Fibroblast of mammary gland (primary cell): ENCODE measurements around the gene SPDYE1.
"Not testable (repeated sequence)": the region's sequence is repeated elsewhere in the genome, so short reads cannot be mapped to it uniquely, and the experiment has no call there.

Source experiments
- DNase-seq: peaks from one replicate; pipeline ENCODE4 v3.0.0-alpha.2; 2010; ENCODE audit warnings: low read depth
- H3K4me3 ChIP-seq: 2 replicates; pipeline ENCODE4 v1.5.1; 2011; ENCODE audit warnings: low read depth, mild to moderate bottlenecking, low read length, moderate library complexity; ENCODE audit not compliant: control insufficient read depth
- TF ChIP-seq, protein P1 (sequence below): conservative IDR thresholded peaks from 2 replicates; pipeline ENCODE4 v1.5.1; 2011; ENCODE audit warnings: low read depth, low read length, inconsistent platforms; ENCODE audit not compliant: control insufficient read depth, insufficient read depth

SPDYE1 gene

DNA sequence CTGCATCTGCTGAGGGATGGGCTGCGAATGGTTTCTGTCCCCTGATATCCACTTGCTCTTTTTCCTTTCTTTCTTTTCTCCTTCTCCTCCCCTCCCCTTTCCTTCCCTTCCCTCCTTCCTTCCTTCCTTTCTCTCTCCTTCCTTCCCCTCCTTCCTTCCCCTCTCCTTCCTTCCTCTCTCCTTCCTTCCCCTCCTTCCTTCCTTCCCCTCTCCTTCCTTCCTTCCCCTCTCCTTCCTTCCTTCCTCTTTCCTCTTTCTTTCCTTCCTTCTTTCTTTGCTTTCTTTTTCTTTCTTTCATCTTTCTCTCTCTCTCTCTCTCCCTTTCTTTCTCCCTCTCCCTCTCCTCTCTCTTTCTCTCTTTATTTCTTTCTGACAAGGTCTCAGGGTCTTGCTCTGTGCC lies 20.2 kb upstream of the SPDYE1 start:
- TF ChIP-seq, protein P1, sequence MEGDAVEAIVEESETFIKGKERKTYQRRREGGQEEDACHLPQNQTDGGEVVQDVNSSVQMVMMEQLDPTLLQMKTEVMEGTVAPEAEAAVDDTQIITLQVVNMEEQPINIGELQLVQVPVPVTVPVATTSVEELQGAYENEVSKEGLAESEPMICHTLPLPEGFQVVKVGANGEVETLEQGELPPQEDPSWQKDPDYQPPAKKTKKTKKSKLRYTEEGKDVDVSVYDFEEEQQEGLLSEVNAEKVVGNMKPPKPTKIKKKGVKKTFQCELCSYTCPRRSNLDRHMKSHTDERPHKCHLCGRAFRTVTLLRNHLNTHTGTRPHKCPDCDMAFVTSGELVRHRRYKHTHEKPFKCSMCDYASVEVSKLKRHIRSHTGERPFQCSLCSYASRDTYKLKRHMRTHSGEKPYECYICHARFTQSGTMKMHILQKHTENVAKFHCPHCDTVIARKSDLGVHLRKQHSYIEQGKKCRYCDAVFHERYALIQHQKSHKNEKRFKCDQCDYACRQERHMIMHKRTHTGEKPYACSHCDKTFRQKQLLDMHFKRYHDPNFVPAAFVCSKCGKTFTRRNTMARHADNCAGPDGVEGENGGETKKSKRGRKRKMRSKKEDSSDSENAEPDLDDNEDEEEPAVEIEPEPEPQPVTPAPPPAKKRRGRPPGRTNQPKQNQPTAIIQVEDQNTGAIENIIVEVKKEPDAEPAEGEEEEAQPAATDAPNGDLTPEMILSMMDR: no peak
- H3K4me3 ChIP-seq: no peak overlapping the region

DNA sequence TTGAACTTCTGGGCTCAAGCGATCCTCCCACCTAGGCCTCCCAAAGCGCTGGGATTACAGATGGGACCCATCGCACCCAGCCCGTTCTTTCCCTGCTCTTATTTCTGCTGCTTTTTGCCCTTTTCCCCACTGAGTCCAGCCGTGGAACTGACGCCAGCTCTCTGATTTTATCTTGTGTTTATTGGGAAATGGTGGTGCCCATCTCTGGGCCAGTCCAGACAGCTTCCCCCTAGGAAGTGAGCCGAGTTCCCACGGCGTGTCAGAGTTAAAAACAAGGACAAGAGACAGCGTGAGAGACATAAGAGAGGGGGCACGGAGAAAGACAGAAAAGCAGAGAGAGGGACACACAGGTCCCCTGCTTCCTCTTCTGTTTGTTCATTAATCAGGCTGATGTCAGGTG lies 19.6 kb upstream of the SPDYE1 start:
- not testable (repeated sequence) for H3K4me3 ChIP-seq, DNase-seq

More for the DNA sequence above, 20.2 kb upstream of the SPDYE1 start:
- DNase-seq: no peak

DNA sequence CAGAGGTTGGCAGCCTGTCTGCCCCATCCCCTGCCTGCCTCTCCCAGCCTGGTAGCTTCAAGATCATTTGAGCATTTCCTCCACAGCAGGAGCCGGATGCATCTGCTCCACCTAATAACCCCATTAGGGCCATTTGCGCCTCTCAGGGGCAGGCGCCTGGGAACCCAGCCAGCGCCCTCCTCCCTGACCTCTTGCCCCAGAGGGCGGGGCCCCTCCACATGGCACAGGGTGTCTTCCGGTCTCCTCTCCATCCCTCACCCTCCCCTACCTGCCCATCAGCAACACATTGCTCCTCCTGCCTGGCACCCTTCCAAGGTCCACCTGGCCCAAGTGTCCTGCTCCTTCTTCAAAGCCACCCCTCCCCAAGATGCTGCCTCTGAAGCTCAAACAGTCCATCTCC lies 14.8 kb upstream of the SPDYE1 start:
- not testable (repeated sequence) for H3K4me3 ChIP-seq, DNase-seq

DNA sequence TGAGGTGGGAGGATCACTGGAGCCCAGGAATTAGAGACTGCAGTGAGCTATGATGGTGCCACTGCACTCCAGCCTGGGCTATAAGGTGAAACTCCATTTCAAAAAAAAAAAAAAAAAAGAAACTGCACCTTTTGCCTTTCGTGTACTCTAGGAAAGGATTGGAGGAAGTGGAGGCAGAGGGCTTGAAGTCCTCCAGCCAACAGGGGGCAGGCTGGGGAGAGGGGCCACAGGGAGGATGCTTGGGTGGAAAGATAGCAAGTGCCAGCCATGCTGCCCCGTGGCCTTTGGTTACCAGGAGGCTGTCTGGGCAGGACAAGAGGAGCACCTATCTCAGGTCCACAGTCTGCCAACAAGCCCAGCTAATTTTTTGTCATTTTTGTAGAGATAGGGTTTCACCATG lies 14.0 kb upstream of the SPDYE1 start:
- H3K4me3 ChIP-seq, DNase-seq: not testable (repeated sequence)

DNA sequence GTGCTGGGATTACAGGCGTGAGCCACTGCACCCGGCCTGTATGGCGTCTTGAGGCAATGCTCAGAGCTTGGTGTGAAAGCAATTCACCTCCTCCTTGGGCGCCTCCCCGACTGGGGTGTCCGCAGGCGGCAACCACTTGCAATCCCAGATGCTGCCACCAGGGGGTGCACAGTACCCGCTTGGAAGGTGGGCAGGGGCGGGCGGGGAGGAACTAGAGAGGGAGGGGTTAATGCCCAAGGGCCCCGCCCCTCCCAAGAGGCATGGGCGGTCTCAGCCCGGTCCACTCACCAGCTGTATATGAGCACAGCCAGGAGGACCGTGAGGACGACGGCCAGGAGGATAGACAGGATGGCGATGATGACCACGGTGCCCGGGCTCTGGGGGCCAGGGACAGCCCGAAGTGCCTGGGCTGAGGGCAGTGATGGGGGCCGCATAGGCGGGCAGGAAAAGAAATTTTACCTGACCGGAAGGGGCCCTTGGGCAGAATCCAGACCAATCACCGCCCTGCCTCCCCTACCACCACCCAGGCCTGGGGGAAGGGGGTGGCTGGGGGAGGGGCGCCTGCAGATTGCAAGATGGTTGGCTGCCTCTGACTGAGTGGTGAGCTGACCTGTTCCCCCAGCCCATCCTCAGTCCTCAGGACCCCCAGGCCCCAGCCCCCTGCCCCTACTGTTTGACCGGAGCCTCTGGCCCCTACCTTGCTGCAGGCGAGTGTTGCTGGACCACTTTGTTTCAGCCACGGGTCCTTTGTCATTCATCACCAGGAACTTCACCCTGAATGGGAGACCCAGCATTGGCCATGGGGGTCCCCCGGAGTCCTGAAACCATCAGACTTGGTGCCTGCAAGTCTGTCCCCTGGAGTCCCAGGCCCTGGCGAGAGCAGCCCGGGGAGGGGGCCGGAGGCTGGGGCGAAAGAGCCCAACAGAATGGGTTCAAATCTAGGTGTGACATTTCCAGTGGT lies 11.5 kb upstream of the SPDYE1 start:
- peak; percentile 68 for DNase-seq
- H3K4me3 ChIP-seq: not testable (repeated sequence)
- TF ChIP-seq, protein P1: peak; percentile 44

DNA sequence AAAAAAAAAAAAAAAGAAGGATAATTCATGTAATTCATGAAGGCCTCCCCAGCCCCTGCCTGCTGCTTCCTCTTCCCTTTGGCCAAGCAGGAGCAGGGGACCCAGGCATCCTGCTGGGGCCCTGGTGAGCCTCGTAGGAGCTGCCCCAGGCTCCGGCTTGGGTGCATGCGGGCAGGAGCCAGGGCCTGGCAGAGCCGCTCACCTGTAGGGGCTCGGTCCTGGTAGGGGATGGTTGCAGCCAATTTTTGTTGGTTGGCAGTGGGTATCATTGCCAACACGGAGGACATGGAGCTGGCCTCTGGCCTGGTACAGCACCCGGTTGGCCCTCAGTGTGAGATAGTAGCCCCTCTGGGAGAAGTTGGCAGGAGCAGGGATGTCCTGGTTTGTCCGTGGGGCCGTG lies 10.2 kb upstream of the SPDYE1 start:
- not testable (repeated sequence) for DNase-seq, H3K4me3 ChIP-seq

DNA sequence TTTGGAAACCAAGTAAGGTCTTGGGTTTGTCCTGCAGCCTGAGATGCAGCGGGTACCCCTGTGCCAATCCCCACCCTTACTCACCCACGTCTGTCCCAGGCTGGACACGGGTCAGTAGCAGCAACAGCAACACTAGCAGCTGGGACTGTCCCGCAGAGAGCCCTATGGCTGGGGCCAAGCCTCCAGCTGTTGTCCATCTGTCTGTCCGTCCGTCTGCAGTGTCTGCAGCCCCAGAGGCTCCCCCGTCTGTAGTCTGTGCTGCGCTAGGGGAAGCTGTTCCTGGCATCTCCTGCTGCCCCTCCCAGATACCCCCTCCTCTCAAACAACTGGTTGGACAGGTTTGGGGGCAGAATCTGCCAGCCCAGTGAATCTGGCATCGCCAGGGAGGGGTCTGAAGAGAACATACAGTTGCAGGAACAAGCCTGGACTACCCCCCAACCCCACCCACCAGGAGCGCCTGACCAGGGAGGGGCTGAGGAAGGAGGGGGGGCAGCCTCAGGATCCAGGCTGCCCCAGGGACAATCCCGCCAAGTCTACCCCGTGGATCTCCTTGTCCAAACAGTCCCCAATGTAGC lies 7.6 kb upstream of the SPDYE1 start:
- not testable (repeated sequence) for H3K4me3 ChIP-seq, DNase-seq

DNA sequence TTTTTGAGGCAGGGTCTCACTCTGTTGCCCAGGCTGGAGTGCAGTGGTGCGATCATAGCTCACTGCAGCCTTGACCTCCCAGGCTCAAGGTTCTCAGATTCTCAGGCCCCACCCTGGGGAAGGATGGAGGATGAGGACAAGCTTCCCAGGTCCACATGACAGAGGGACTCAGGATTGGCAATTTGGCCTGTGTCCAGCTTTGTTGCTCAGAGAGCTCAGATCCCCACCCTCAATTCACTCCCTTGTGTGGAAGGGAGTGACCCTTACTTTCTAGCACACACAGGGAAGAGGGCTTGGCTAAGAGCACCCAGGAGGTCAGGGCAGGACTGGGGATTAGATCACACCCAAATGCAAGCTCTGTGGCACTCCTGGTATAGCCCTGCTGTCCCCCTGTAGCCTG lies 6.9 kb upstream of the SPDYE1 start:
- peak; percentile 2 for DNase-seq
- not testable (repeated sequence) for H3K4me3 ChIP-seq

DNA sequence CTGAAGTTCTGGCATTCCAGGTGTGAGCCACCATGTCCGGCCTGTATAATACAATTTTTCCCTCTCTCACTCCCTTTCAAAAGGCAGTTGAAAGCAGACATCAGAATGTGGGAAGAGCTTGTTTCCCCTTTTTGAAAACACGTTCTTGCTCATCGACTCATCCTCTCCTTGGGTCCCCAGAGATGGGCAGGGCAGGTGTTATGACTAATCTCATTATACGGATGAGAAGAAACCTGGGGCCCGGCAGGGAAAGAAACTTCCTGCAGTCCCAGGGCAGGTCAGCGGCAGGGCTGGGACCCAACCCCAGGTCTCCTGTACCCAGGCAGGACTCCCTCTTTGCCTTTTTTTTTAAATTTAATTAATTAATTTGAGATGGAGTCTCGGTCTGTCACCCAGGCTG lies 4.8 kb upstream of the SPDYE1 start:
- DNase-seq: peak; percentile 30
- H3K4me3 ChIP-seq: not testable (repeated sequence)

DNA sequence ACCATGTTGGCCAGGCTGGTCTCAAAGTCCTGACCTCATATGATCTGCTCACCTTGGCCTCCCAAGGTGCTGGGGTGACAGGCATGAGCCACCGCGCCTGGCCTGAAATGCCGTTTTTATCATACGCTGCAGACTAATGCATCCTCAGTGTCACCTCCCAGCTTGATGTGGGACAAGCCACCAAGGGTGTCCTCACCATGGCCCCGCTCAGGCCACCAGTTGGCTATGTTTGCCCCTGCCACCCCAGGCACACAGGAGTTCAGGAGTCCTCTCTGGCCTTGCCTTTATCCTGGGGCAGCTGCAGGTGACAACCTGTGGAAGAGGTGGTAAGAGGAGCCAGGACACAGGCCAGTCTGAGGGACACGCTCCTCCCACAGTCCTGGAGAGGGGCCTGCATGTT lies 3.0 kb upstream of the SPDYE1 start:
- not testable (repeated sequence) for DNase-seq, H3K4me3 ChIP-seq

DNA sequence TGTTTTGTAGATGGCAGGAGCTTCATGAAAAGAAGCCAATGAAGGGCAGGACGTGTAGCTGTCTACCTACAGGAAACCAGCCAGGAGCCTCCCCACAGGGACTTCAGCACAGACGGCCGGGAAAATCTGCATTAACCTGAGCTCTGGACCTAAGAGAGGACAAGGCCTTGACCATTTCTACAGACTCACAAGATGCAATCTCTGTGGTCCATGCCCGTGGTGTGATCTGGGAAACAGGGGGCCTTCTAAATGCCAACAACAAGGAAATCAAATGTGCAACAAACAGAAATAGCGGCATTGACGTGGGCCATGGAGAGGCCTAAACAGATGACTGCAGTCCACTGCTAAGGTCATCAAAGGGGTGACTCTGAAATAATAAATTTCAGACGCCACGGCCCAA lies 14.4 kb downstream of the SPDYE1 start:
- not testable (repeated sequence) for DNase-seq

DNA sequence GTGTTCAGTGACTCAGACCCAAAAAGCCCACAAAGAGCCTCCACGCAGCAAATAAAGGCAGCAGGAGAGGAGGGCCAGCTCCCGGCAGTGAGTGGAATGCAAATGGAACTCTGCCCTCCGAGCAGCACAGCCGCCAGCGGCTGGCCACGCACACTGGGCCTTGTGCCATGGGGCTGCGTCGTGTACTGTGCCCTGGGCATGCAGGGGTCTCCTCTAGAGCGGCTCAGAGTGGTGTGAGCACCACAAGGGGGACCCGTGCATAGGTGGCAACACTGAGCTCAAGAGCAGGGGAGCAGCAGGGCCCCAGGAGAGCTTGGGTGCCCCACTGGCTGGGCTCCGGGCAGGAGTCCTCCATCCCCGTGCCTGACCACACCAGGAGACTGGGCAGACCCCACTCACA lies 17.4 kb downstream of the SPDYE1 start:
- H3K4me3 ChIP-seq, DNase-seq: not testable (repeated sequence)

More for the DNA sequence above, 14.4 kb downstream of the SPDYE1 start:
- H3K4me3 ChIP-seq: not testable (repeated sequence)
